GM18873 (cell line): ENCODE measurements around the gene KRTAP26-1.

Experiments
- ATAC-seq: cut with Tn5 transposase; IDR thresholded peaks from one replicate; pipeline ENCODE4 v1.9.1; 2021; ENCODE audit warnings: mild to moderate bottlenecking, moderate library complexity, moderate number of reproducible peaks; ENCODE audit not compliant: unreplicated experiment, low FRiP score

The KRTAP26-1 gene, protein sequence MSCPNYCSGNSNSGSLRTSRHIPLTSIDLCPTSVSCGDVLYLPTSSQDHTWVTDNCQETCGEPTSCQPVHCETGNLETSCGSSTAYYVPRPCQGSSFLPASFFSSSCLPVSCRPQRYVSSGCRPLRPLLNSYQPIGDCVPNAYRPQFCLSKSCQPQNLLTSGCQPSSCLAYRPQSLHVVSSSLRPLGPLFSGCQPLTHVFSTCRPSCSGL

DNA sequence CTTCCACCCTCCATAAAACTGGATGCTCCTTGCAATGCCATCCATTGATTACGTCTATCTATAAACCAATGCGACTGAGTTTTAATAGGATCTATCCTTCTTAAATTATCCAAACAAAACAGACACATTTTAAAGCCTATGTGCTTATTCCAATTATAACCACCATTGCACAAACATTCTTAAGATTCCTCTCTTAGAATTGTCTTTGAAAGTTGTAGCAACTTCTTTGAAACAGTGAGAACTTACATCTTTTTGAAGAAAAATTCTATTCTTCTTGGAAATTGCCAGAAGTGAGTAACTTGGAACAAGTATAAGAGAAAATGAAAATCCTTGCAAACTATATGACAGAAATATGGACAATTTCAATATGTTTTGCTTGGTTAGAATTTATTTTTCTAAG, at the start of gene KRTAP26-1:
Gene KRTAP26-1 (minus strand): TSS at position 101 of the 400 bp plus-strand sequence. CDS start 280 bp downstream, outside the sequence.
- no peak for ATAC-seq

DNA sequence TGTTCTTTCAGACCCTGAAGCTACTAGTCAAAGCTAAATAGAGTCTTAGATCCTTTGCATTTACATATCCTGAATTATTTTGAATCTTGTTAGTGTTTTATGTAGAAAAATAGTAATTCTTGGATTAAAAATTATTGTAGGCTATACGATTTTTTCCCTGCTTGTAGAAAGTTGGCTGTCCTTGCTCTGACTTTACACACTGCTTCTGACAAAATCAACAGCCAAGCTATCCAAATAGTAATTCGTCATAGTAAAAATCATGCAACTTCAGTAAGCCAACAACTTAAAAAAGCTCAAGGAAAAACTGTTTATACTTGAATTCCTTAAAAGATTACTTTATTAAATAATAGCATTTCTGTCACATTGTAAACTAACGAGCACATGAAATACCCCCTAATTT, 35.8 kb upstream of the KRTAP26-1 start:
- ATAC-seq, result no peak

DNA sequence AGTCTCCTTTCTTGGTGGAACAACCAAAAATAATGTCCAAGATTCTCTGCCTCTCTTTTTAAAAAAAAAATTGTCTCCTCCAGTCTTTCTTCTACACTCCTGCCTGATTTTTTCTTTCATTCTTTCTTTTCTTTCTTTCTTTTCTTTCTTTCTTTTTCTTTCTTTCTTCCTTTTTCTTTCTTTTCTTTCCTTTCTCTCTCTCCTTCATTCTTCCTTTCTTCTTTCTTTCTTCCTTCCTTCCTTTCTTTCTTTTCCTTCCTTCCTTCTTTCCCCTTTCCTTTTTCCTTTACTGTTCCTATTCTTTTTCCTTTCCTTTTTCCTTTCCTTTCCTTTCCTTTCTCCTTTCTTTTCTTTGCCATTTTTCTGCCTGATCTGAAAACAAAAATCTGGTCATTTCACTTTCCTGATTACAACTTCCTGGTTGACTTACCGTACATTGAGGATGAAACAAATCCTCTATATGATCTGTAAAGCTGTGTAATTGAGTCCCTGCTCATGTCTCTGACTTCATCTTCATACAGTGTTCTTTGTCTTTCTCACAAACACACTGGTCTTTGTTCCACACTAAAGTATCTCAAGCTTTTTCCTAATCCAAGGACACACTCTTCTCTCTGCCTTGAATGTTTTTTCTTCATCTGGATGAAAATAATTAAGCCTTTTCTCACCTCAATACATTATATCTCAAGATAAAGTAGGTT, 34.3 kb upstream of the KRTAP26-1 start:
- ATAC-seq, result no peak

DNA sequence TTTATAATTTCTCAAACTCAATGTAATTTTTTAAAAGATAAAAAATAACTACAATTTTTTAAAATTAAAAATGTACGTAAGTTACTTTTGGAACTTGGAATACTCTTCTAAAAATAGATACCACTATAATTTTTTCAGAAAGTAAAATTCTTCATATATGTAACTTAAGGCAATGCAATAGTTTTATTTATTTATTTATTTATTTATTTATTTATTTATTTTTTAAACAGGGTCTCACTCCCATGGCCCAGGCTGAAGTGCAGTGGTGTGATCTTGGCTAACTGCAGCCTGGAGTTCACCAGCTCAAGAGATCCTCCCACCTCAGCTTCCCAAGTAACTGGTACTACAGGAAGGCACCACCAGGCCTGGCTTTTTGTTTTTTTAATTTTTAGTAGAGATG, 31.4 kb upstream of the KRTAP26-1 start:
- no peak for ATAC-seq

DNA sequence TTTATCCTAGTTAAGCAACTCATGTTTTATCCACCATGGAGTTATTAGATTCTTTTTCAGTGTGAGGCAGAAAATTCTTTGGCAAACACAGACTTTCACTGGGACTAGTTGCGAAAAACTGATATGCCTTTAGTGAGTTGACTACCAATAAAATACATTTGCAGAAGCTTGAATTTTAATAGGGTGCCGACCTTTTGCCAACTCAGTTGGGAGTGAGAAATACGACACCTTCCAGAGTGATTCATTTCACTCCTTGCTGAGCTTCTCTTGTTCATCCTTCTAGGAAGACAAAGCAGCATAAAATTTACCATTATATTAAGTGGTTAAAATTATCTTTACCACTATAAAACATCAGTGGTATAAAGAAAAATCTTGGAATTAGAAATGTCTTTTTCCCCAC, 29.5 kb upstream of the KRTAP26-1 start:
- no peak for ATAC-seq

DNA sequence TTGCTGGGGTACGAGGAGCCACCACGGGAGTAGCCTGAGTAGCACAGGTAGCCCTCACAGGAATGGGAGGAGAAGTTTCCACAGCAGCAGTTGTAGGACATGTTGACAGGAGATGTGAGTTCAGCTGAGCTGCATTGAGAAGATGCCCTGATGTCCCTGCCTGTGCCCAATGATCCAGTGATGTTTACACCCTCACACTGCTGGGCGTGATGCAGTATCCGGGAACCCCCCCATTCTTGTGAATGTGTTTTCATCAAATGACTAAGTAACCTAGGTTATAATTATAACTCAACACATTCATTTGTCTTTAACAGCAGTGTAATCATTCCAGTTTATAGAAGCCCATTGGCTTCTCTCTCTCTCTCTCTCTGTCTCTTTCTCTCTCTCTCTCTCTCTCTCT, 28.4 kb upstream of the KRTAP26-1 start, which contains the start of gene KRTAP23-1:
Gene KRTAP23-1 (minus strand): TSS at position 101 of the 400 bp plus-strand sequence. CDS start 0 bp downstream, at position 101.
- no peak for ATAC-seq

DNA sequence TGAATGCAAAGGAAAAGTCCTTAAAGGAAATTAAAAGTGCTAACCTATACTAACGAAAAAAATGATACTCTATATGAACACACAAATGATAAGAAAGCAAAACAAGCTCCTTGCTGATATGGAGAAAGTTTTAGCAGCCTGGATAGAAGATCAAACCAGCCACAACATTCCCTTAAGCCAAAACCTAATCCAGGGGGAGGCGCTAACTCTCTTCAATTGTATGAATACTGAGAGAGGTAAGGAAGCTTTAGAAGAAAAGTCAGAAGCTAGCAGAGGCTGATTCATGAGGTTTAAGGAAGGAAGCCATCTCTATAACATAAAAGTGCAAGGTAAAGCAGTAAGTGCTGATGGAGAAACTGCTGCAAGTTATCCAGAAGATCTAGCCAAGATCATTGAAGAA, 24.9 kb upstream of the KRTAP26-1 start:
- no peak for ATAC-seq

DNA sequence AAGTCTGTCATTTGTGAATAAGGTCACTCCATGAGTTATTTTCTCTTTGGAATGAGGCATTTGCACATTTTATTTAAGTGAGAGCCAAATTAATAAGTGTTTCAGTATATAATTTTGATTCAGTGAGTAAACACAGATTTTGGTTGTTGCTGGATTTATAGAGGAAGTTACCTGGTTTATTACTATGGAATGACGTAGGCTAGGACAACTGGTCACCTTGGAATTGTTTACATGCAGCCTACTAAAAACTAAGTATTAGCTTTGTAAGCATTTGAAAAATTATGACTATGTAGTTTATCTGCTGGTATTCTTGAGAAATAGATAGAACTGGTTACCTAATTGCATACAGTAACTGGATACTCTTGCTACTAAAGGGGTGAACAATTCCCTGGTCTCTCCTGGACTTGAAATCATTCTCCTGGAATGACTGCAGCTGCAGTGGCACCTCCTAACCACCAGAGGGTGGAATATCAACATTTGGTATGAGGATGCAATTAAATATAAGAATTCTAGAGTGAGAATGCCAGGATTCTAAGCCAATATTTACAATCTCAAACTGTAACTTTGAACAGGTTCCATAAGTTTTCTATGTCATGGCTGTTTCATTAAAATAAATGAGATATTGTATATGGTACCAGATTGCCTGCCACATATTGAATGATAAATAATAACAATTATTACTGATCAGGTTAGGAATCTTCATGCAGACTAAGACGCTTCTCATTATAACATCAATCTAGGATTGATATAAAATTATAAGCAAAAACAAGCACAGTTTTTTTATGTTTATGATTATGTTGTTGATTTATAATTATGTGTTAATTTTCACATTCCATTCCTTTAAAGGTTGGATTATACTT, 20.8 kb upstream of the KRTAP26-1 start:
- no peak for ATAC-seq

DNA sequence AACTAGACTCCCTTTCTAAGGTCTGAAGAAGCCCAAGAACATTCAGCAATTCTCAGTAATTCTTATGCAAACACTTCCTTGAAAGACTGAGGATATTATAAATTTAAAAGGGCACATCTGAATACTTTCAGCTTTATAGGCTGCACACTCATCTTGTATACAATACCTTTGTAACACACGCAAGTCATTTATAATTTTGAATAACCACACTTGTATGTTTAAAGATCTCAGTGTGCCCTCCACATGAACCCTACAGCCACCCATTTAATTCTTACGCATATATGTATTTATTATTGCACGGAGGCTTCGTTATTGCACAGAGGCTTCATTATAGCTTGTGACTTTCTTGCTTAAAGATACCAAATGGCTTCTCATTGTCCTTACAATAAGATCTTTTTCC, 18.6 kb upstream of the KRTAP26-1 start:
- no peak for ATAC-seq

DNA sequence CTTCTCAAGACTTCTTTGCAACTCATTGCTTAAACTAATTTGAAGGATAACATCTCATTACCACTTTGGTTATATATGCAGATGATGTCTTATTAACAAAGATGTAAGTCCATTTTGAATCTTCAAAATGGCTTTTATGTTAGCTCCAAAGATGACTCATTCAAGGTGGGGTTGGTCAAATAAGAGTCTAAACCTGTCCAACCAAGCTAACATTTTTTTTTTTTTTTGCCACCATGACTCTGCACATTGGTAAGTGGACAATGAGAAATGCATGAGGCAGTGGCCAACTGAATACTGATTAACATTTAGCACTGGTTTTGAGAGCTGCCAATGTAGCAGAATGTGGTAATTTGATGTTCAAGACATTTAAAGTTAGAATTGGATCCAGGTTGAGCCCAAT, 17.7 kb upstream of the KRTAP26-1 start:
- no peak for ATAC-seq

DNA sequence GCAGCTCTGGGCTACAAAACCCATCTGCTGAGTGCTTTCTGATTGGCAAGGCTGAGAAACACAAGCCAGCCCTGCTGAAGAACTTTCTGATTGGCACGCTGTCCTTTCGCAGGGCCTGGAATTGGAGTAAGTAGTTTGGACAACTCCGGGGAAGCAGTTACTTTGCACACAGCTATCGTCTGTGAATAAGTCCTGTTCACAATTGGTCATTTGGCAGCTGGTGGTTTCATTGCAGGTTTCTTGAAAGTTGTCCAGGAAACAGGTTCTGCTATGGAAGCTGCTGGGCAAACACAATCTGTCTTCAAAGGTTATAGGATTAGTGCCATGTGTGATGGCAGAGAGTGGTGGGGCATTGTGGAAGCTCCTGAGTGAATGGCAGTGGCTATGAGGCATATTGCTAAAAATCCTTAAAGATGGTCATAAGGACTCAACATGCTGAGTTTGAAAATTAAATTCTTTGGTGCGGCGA, 17.2 kb upstream of the KRTAP26-1 start, which contains the start of gene KRTAP27-1:
Gene KRTAP27-1 (minus strand): TSS at position 419 of the 469 bp plus-strand sequence. CDS start 26 bp downstream, at position 393.
- no peak for ATAC-seq

DNA sequence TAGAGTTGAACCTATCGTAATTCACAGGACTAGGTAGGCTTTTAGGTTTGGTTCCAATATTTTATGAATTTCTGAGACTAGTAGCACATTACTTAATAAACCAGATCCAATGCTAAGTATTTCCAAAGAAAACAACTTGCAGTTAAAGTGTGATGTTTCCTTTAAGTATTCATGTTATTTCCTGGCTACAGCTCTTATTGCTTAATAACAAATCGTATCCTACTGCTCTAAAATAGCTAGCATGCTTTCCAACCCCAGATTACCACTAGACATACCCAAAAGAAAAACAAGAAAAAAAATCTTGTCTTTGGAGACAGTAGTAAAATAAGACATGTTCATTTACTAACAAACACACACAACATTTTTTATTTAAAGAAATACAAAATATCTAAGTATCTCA, 16.5 kb upstream of the KRTAP26-1 start:
- no peak for ATAC-seq

DNA sequence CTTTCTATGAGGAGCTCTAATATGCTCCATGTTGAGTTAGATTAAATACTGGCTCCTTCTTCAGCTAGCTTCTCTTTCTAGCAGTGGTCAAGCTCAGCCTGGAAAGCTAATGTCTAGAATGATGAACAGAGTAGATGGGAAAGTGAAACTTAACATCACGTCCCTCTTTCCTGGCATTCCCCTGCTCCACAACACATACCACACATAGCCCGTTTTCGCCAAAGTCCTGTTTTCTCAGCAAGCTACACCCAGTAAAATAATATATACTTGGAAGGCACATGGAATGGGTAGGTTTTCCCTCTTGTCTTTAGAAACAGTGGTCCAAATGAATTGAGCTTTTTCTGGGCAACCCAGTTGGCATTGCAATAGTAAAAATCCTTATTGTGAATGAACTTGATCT, 13.6 kb upstream of the KRTAP26-1 start:
- no peak for ATAC-seq

DNA sequence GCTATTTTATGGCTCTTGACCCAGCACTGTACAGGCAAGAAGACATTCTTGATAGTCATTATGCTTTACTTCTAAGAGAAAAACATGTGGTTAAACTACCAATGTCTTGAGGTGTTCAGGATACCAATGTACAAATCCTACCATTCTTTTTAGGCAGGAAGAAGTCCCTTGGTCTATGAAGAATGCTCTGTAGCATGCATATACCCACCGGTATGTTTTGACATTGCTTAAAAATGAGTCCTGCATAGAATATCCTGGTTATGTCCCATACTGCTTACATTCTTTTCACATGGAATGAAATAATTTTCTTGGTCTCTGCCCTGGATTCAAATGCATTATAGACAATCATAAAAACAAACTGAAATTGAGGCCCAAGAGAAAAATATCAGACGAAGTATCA, 12.6 kb upstream of the KRTAP26-1 start:
- ATAC-seq, result no peak

DNA sequence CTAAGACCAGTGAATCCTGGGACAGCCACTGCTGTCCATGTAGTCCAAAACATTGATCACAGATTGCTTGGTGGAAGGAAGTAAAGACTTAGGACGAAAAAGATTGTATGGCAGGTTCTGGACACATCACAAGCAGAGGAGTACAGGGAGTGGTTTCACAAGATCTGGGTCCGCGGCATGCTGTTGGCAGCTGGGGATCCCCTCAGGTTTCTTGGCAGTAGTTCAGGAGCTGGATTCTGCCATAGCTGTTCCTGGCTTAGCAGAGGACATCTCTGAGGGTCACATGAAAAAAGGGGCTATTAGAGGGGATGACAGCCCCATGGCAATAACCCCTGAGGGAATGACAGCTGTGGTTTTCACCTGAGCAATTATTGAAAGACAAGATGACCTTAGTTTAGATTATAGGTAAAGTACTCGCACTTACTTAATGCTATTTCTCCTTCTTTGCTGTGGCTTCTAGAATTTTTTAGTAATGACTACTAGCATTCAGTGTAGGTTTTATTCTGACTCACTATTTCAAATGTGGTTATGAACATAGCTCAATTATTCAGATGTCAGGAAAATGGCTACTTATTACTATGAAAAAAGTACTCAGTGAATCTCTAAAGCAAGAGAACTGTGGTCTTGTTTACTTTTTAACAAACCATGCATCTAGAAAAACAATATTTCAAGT, 9.2 kb upstream of the KRTAP26-1 start:
- ATAC-seq, result no peak

DNA sequence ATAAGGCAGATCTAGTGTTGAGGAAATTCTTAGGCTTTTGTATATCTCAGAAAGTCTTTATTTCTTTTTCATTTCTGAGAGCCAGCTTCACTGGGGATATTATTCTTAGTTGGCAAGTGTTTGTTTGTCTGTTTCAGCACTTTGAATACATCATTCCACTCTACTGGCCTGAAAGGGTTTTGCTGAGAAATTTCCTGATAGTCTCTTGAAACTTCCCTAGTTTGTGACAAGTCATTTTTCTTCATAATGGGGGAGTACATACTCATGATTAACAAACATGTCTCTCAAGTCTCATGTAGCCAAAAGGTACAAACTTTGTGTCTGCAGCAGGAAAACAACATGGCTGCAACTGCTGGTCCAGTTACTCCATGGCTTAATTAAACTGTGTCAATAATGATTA, 6.3 kb upstream of the KRTAP26-1 start:
- no peak for ATAC-seq

DNA sequence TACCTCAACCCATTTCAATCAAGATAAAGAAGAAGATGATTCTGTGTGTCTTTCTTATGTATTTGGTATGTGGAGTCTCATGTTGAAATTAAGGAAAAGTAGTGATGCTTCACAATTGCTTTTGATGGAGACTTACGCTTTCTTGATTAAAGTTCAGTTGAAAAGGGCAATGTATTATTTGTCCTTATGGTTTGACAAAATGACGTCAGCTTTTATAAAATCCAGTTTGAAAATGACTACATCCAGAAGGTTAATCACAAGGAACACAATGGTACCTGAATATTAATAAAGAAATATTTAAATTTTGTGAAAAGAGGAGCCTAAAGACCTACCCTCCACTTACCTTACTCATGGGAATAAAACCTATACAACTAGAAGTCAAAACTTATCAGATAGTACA, 4.4 kb downstream of the KRTAP26-1 start:
- no peak for ATAC-seq

DNA sequence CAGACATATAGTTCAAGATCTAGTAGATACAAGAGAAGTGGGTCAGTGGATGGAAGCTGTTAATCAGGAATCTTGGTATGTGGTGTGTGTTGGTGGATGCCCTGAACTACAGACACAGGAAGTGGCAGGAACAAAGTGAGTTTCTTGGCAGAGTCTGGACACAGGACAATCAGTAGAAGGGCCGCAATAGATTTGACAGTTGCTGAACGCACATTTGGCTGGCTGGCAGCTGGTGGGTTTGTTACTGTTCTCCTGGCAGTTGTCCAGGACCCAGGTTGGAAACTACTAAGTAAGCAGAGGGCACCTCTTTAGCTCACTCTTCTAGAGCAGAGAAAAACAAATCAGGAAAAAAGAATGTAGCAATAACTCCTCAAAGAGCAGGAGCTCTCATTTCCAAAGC, 13.2 kb downstream of the KRTAP26-1 start:
- ATAC-seq, result no peak

DNA sequence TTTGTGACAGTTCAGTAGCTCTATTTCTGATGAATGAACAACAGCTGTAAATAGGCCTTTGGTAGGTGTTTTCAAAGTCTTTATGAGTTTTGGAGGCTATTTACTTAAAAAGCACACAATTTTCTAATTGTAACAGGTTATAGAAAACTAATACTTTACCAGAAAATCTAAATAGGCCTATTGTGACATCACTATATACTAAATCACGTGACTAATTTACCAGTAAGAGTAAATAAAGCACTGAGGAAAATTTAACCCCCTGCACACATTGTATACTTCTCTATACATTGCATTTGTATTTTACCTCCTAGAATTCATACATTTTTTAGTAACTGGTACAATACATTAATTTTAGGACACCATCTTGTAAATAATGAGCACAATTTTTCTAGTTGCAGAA, 15.0 kb downstream of the KRTAP26-1 start:
- no peak for ATAC-seq

DNA sequence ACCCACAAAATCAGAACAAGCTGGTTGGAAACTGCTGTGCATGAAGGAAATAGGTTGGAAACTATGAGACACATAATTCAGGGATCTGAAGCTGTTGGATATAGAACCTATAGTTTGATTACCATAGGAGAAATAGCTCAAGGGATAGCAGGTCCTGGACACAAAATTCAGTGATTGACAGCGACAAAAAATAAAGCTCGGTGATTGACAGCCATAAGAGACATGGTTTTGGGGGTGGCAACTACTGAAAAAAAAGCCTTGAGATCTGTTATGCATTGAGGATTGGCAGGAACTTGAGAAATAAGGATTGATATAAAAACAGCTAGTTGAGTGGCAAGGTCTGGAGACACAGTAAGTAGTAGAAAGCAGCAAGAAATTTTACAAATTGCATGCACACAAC, 30.9 kb downstream of the KRTAP26-1 start, which contains the start of gene KRTAP25-1:
Gene KRTAP25-1 (minus strand): TSS at position 300 of the 400 bp plus-strand sequence. CDS start 24 bp downstream, at position 276.
- ATAC-seq, result no peak
